ENCODE data around the gene CCDC92B. TPM values are rescaled to one million over a fixed set of nuclear protein-coding genes. Genes with fewer than 3 reads are reported as not detected.

CCDC92B gene
- polyA plus RNA-seq, 1 donor from 2014 or later: 0.32 TPM

DNA sequence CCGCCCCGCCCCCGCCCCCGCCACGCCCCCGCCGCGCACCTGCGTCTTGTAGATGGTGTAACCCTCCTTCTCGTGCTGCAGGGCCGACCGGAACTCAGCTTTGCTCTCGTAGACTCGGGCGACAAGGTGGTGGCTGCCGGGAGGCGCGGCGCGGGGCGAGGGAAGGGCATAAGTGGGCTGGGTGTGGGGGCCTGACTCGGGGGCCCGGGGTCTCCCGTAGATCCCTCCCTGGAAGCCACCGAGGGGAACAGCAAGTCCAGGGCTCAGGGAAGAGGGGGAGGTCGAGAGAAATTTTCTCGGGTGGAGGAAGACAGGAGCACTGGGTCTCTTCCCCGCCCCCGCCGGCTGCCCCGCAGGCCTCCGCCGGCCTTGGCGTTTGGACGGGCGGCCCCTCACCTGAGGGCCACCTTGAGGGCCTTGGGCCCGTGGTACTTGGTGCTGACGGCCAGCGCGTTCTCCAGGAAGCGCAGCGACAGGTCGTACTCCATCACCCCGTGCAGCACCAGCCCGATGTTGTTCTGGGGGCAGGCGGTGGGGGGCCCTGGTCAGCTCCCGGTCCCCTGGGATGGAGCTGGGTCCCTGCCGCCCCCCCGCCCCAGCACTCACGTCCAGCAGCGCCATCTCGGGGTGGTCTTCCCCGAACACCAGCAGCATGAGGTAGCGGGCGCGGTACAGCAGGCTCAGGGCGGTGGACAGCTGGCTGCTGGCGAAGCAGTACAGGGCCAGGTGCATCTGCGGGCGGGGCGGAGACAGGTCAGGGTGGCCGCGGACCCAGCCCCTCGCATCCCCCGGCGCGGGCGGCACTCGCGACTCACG lies 57.3 kb downstream of the CCDC92B start:
- TF ChIP-seq EZH2 (IDR thresholded peaks at IDR 0.05; ENCODE audit: borderline replicate concordance, insufficient read depth, low read length, poor library complexity, severe bottlenecking): no peak
- TF ChIP-seq MXI1 (conservative IDR thresholded peaks at IDR 0.05; ENCODE audit: poor library complexity, severe bottlenecking): no peak
- TF ChIP-seq, protein P1, sequence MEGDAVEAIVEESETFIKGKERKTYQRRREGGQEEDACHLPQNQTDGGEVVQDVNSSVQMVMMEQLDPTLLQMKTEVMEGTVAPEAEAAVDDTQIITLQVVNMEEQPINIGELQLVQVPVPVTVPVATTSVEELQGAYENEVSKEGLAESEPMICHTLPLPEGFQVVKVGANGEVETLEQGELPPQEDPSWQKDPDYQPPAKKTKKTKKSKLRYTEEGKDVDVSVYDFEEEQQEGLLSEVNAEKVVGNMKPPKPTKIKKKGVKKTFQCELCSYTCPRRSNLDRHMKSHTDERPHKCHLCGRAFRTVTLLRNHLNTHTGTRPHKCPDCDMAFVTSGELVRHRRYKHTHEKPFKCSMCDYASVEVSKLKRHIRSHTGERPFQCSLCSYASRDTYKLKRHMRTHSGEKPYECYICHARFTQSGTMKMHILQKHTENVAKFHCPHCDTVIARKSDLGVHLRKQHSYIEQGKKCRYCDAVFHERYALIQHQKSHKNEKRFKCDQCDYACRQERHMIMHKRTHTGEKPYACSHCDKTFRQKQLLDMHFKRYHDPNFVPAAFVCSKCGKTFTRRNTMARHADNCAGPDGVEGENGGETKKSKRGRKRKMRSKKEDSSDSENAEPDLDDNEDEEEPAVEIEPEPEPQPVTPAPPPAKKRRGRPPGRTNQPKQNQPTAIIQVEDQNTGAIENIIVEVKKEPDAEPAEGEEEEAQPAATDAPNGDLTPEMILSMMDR (IDR thresholded peaks at IDR 0.05; ENCODE audit: poor library complexity, severe bottlenecking): no peak
- no peak for TF ChIP-seq POLR2AphosphoS5 (IDR thresholded peaks at IDR 0.05)
- TF ChIP-seq, protein P2, sequence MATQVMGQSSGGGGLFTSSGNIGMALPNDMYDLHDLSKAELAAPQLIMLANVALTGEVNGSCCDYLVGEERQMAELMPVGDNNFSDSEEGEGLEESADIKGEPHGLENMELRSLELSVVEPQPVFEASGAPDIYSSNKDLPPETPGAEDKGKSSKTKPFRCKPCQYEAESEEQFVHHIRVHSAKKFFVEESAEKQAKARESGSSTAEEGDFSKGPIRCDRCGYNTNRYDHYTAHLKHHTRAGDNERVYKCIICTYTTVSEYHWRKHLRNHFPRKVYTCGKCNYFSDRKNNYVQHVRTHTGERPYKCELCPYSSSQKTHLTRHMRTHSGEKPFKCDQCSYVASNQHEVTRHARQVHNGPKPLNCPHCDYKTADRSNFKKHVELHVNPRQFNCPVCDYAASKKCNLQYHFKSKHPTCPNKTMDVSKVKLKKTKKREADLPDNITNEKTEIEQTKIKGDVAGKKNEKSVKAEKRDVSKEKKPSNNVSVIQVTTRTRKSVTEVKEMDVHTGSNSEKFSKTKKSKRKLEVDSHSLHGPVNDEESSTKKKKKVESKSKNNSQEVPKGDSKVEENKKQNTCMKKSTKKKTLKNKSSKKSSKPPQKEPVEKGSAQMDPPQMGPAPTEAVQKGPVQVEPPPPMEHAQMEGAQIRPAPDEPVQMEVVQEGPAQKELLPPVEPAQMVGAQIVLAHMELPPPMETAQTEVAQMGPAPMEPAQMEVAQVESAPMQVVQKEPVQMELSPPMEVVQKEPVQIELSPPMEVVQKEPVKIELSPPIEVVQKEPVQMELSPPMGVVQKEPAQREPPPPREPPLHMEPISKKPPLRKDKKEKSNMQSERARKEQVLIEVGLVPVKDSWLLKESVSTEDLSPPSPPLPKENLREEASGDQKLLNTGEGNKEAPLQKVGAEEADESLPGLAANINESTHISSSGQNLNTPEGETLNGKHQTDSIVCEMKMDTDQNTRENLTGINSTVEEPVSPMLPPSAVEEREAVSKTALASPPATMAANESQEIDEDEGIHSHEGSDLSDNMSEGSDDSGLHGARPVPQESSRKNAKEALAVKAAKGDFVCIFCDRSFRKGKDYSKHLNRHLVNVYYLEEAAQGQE (IDR thresholded peaks at IDR 0.05; ENCODE audit: borderline replicate concordance): no peak
- no peak for TF ChIP-seq EP300 (conservative IDR thresholded peaks at IDR 0.05; ENCODE audit: poor library complexity, severe bottlenecking)
- no peak for TF ChIP-seq RAD21 (conservative IDR thresholded peaks at IDR 0.05)
- TF ChIP-seq TAF1 (IDR thresholded peaks at IDR 0.05; ENCODE audit: low read depth): no peak
- TF ChIP-seq SMC3 (conservative IDR thresholded peaks at IDR 0.05; ENCODE audit: poor library complexity): no peak
- H3K9me2 ChIP-seq (ENCODE audit: insufficient read depth, low read length): no peaks in the 10 kb centered on the region
- H3K9ac ChIP-seq (ENCODE audit: low read length): no peak overlapping the region
- no peaks in the 10 kb centered on the region for H3K9me3 ChIP-seq (ENCODE audit: low read length)
- no peaks in the 10 kb centered on the region for H3F3A ChIP-seq (ENCODE audit: insufficient read depth, low read length, poor library complexity, severe bottlenecking)
- H3K36me3 ChIP-seq (ENCODE audit: insufficient read depth, low read length): no peaks in the 10 kb centered on the region
- no peak overlapping the region for H3K27ac ChIP-seq (ENCODE audit: low read length)
- no peaks in the 10 kb centered on the region for H4K20me1 ChIP-seq (ENCODE audit: insufficient read depth)
- no peak overlapping the region for H2AFZ ChIP-seq (ENCODE audit: low read depth, low read length)
- no peak overlapping the region for H3K4me3 ChIP-seq (ENCODE audit: low read length)
- H3K79me2 ChIP-seq (replicated peaks; ENCODE audit: insufficient read depth, low read length): no peaks in the 10 kb centered on the region
- no peaks in the 10 kb centered on the region for H3K27me3 ChIP-seq (ENCODE audit: insufficient read depth, low read depth, low read length)
- no peak overlapping the region for H3K4me2 ChIP-seq (ENCODE audit: low read length)

DNA sequence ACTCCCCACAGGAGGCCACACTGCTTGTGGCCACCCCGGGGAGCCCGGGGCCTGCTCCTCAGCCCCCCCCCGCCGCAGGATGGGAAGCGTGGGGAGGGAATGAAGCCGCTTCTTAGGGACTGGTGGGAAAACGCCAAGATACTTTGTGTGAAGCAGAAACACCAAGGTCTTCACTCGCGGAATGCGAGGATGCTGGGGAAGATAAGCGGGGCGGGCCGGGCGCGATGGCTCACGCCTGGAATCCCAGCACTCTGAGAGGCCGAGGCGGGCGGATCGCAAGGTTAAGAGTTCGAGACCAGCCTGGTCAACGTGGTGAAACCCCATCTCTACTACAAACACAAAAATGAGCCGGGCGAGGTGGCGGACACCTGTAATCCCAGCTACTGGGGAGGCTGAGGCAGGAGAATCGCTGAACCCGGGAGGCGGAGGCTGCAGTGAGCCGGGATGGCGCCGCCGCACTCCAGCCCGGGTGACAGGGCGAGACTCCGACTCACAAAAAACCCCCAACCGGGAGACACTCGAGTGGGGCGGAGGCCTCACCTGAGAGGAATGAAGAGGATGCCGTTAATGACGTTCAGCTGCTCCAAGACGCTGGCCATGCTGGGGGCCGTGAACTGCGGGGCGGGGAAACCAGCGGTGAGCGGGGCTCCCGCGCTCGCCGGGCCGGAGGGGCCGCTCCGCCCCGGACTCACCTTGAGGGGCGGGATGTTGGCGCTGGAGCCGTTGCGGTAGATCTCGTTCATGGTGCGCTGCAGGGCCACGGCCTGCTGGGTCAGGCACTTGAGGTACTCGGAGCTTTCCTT lies 58.2 kb downstream of the CCDC92B start:
- H3K9me3 ChIP-seq (ENCODE audit: low read length): no peaks in the 10 kb centered on the region
- no peaks in the 10 kb centered on the region for H3K9me2 ChIP-seq (ENCODE audit: insufficient read depth, low read length)
- TF ChIP-seq EZH2 (IDR thresholded peaks at IDR 0.05; ENCODE audit: borderline replicate concordance, insufficient read depth, low read length, poor library complexity, severe bottlenecking): no peak
- TF ChIP-seq POLR2AphosphoS5 (IDR thresholded peaks at IDR 0.05): no peak
- no peak for TF ChIP-seq RAD21 (conservative IDR thresholded peaks at IDR 0.05)
- TF ChIP-seq MXI1 (conservative IDR thresholded peaks at IDR 0.05; ENCODE audit: poor library complexity, severe bottlenecking): no peak
- TF ChIP-seq SMC3 (conservative IDR thresholded peaks at IDR 0.05; ENCODE audit: poor library complexity): no peak
- no peak for TF ChIP-seq TAF1 (IDR thresholded peaks at IDR 0.05; ENCODE audit: low read depth)
- TF ChIP-seq, protein P2 (IDR thresholded peaks at IDR 0.05; ENCODE audit: borderline replicate concordance): no peak
- TF ChIP-seq, protein P1 (IDR thresholded peaks at IDR 0.05; ENCODE audit: poor library complexity, severe bottlenecking): no peak
- no peak for TF ChIP-seq EP300 (conservative IDR thresholded peaks at IDR 0.05; ENCODE audit: poor library complexity, severe bottlenecking)
- H3K36me3 ChIP-seq (ENCODE audit: insufficient read depth, low read length): no peaks in the 10 kb centered on the region
- H3K27me3 ChIP-seq (ENCODE audit: insufficient read depth, low read depth, low read length): no peaks in the 10 kb centered on the region
- H3K4me2 ChIP-seq (ENCODE audit: low read length): no peak overlapping the region
- H3K27ac ChIP-seq (ENCODE audit: low read length): no peak overlapping the region
- H3F3A ChIP-seq (ENCODE audit: insufficient read depth, low read length, poor library complexity, severe bottlenecking): no peaks in the 10 kb centered on the region
- H3K4me3 ChIP-seq (ENCODE audit: low read length): no peak overlapping the region
- no peaks in the 10 kb centered on the region for H3K79me2 ChIP-seq (replicated peaks; ENCODE audit: insufficient read depth, low read length)
- H2AFZ ChIP-seq (ENCODE audit: low read depth, low read length): no peak overlapping the region
- no peaks in the 10 kb centered on the region for H4K20me1 ChIP-seq (ENCODE audit: insufficient read depth)
- no peak overlapping the region for H3K9ac ChIP-seq (ENCODE audit: low read length)
